PFSK-1 (cell line): ENCODE data around the gene SFXN3.

Experiments used
- FOXP2 ChIP-seq: optimal IDR thresholded peaks from 2 replicates; pipeline ENCODE3; 2011; ENCODE audit warnings: borderline replicate concordance, control low read depth, inconsistent platforms; ENCODE audit not compliant: insufficient read depth; ENCODE audit errors: extremely low read length, extremely low read depth
- POLR2AphosphoS5 ChIP-seq: IDR thresholded peaks from 2 replicates; pipeline ENCODE4 v1.6.1; 2012; ENCODE audit warnings: low read depth, mild to moderate bottlenecking, control low read depth, low read length, moderate library complexity
- REST ChIP-seq, 2 experiments: IDR thresholded peaks; 2 replicates each; pipeline versions ENCODE4 v1.6.1 to v1.8.0; 2011 to 2012; ENCODE audit warnings: low read depth in 2 of 2, low read length in 2 of 2, control low read depth in 1 of 2, inconsistent platforms in 1 of 2, mild to moderate bottlenecking in 1 of 2, moderate library complexity in 1 of 2; ENCODE audit not compliant: insufficient read depth in 1 of 2
- SIN3A ChIP-seq: IDR thresholded peaks from 2 replicates; pipeline ENCODE4 v1.6.1; 2012; ENCODE audit warnings: mild to moderate bottlenecking, low read length, moderate library complexity, borderline replicate concordance; ENCODE audit not compliant: insufficient read depth
- TAF1 ChIP-seq: IDR thresholded peaks from 2 replicates; pipeline ENCODE4 v1.6.1; 2012; ENCODE audit warnings: low read length, control low read depth, borderline replicate concordance; ENCODE audit not compliant: insufficient read depth

SFXN3 gene

GRCh38 chr10:101060036-101060950 is 29.3 kb downstream of the SFXN3 start:
- TF ChIP-seq SIN3A = peak; percentile 68; the same call in 1 of the 2 replicates
- TF ChIP-seq REST (IDR thresholded peaks at IDR 0.05; ENCODE audit: insufficient read depth in 1 of 2, low read depth in 2 of 2, low read length in 2 of 2) = no peak
- peak; percentile 46; the same call in 1 of the 2 replicates for TF ChIP-seq POLR2AphosphoS5

- TF ChIP-seq POLR2AphosphoS5 (peak; percentile 44), TAF1 (peak; percentile 48; the same call in 1 of the 2 replicates), FOXP2 (no peak), REST (IDR thresholded peaks at IDR 0.05; ENCODE audit: insufficient read depth in 1 of 2, low read depth in 2 of 2, low read length in 2 of 2) (0 out of 4 replicates have a peak, but pooled peaks of 1 of the 2 experiments have one; percentile 6), SIN3A (no peak)
Observed at GRCh38 chr10:101060951-101061623, 30.1 kb downstream of the SFXN3 start.

- no peak for TF ChIP-seq SIN3A
- no peak for TF ChIP-seq POLR2AphosphoS5
- no peak for TF ChIP-seq TAF1
- no peak for TF ChIP-seq FOXP2
- TF ChIP-seq REST (IDR thresholded peaks at IDR 0.05; ENCODE audit: insufficient read depth in 1 of 2, low read depth in 2 of 2, low read length in 2 of 2) = no peak
Observed at GRCh38 chr10:101061624-101062231, 30.7 kb downstream of the SFXN3 start, which contains the start of gene KAZALD1. TSS of gene KAZALD1 (plus strand) at chr10:101061989. CDS start at chr10:101062593, 604 bp downstream.

- no peak for TF ChIP-seq POLR2AphosphoS5
- no peak for TF ChIP-seq FOXP2
- TF ChIP-seq SIN3A = no peak
- no peak for TF ChIP-seq REST (IDR thresholded peaks at IDR 0.05; ENCODE audit: insufficient read depth in 1 of 2, low read depth in 2 of 2, low read length in 2 of 2)
- TF ChIP-seq TAF1 = no peak
Observed at GRCh38 chr10:101062232-101063049, 31.4 kb downstream of the SFXN3 start.
